GM12878 (cell line): Measurements from ENCODE around the gene ALX4. TPM values are rescaled to one million over a fixed set of nuclear protein-coding genes. Genes with fewer than 3 reads are reported as not detected.

ENCODE experiments used
- ATAC-seq: fragments of 200-7000 bp; cut with Tn5 transposase; 3 replicates; pipeline ENCODE4 v1.9.1; 2020; ENCODE audit warnings: mild to moderate bottlenecking, moderate library complexity
- BruUV-seq: library from RNA; stranded (reverse); fragments of 400-500 nt; replicated peaks from 2 replicates; lab custom pipeline; 2021; lab: Mats Ljungman, UMichigan
- CTCF ChIA-PET: fragments of 300-600 bp; sonication (Branson Sonifier 250); formaldehyde crosslinking; extraction: SDS; loops from one replicate; lab custom pipeline; 2021; ENCODE audit warnings: inconsistent platforms; lab: Yijun Ruan, JAX
- POLR2A ChIA-PET: fragments of 350-600 bp; formaldehyde crosslinking; extraction: SDS; loops from one replicate; lab custom pipeline; 2021; ENCODE audit warnings: inconsistent platforms; lab: Charles Lee
- RAD21 ChIA-PET: fragments of 300-600 bp; sonication (Branson Sonifier 250); formaldehyde crosslinking; loops from one replicate; lab custom pipeline; 2023; ENCODE audit warnings: antibody characterized with exemption; ENCODE audit not compliant: unreplicated experiment; lab: Charles Lee
- SMC1A ChIA-PET: fragments of 300-600 bp; sonication (Branson Sonifier 250); formaldehyde crosslinking; loops from one replicate; lab custom pipeline; 2023; ENCODE audit not compliant: unreplicated experiment, uncharacterized antibody; lab: Charles Lee
- DNase-seq: peaks from one replicate; pipeline ENCODE4 v3.0.0-alpha.2; 2011; ENCODE audit warnings: low read depth, low spot score
- FAIRE-seq: peaks from 3 replicates; lab custom pipeline; 2011; peaks lifted over from hg19 to GRCh38; lab: Jason Lieb, UNC
- H2AFZ ChIP-seq: 2 replicates; pipeline ENCODE4 v1.6.0; 2011; ENCODE audit warnings: low read depth, low read length, control low read depth; ENCODE audit not compliant: control insufficient read depth
- H3K27ac ChIP-seq: 2 replicates; pipeline ENCODE4 v1.5.1; 2011; ENCODE audit warnings: control low read depth; ENCODE audit not compliant: control insufficient read depth, insufficient read depth
- H3K27me3 ChIP-seq, 2 experiments: replicated peaks in 1 of 2; 2 replicates each; pipeline versions ENCODE4 v1.6.0 to v1.6.1; 2011; ENCODE audit warnings: low read length in 1 of 2; ENCODE audit not compliant: control insufficient read depth in 2 of 2, insufficient read depth in 2 of 2
- H3K36me3 ChIP-seq, 2 experiments: 2 replicates each; pipeline ENCODE4 v1.5.1; 2011; ENCODE audit warnings: low read length in 1 of 2; ENCODE audit not compliant: control insufficient read depth in 2 of 2, insufficient read depth in 2 of 2
- H3K4me1 ChIP-seq: 2 replicates; pipeline ENCODE4 v1.6.1; 2011; ENCODE audit warnings: mild to moderate bottlenecking, low read length, moderate library complexity, mixed read lengths; ENCODE audit not compliant: control insufficient read depth, insufficient read depth
- H3K4me2 ChIP-seq: 2 replicates; pipeline ENCODE4 v1.6.0; 2011; ENCODE audit warnings: control low read depth; ENCODE audit not compliant: control insufficient read depth, insufficient read depth
- H3K4me3 ChIP-seq: fragments of 200-600 bp; sonication (generic); 2 replicates; pipeline ENCODE4 v1.5.1; 2016
- H3K79me2 ChIP-seq: 2 replicates; pipeline ENCODE4 v1.6.0; 2011; ENCODE audit warnings: low read length; ENCODE audit not compliant: control insufficient read depth, insufficient read depth
- H3K9ac ChIP-seq: 2 replicates; pipeline ENCODE4 v1.8.0; 2011; ENCODE audit warnings: low read length, control low read depth, mixed read lengths; ENCODE audit not compliant: control insufficient read depth, insufficient read depth
- H3K9me3 ChIP-seq: replicated peaks from 3 replicates; pipeline ENCODE4 v1.5.1; 2011; ENCODE audit warnings: mild to moderate bottlenecking, low read length; ENCODE audit not compliant: control insufficient read depth, insufficient read depth
- H4K20me1 ChIP-seq: 2 replicates; pipeline ENCODE4 v1.6.0; 2011; ENCODE audit not compliant: control insufficient read depth, insufficient read depth
- ATF2 ChIP-seq: IDR thresholded peaks from 2 replicates; pipeline ENCODE4 v1.6.1; 2012; ENCODE audit warnings: low read length, inconsistent platforms
- ATF7 ChIP-seq: fragments of 450-650 bp; IDR thresholded peaks from 2 replicates; pipeline ENCODE4 v1.6.1; 2016; ENCODE audit warnings: low read depth, mild to moderate bottlenecking
- BCL3 ChIP-seq: IDR thresholded peaks from 2 replicates; pipeline ENCODE4 v1.6.1; 2011; ENCODE audit warnings: borderline replicate concordance, low read depth, mild to moderate bottlenecking, moderate library complexity, low read length; ENCODE audit not compliant: insufficient read depth, poor library complexity, severe bottlenecking
- IKZF1 ChIP-seq: fragments of 450-650 bp; conservative IDR thresholded peaks from 2 replicates; pipeline ENCODE4 v1.6.1; 2017; ENCODE audit warnings: antibody characterized with exemption, mild to moderate bottlenecking
- IRF3 ChIP-seq: fragments of 450-650 bp; IDR thresholded peaks from 2 replicates; pipeline ENCODE4 v1.6.1; 2014; ENCODE audit warnings: mild to moderate bottlenecking
- NFYB ChIP-seq: IDR thresholded peaks from 2 replicates; pipeline ENCODE4 v1.6.1; 2011; ENCODE audit warnings: low read depth, mild to moderate bottlenecking, low read length, improper control_type of control experiment, moderate library complexity; ENCODE audit not compliant: insufficient read depth
- POLR2AphosphoS2 ChIP-seq: IDR thresholded peaks from 2 replicates; pipeline ENCODE4 v1.6.1; 2011; ENCODE audit warnings: low read depth, mild to moderate bottlenecking, low read length, improper control_type of control experiment, moderate library complexity
- RAD51 ChIP-seq: fragments of 450-650 bp; IDR thresholded peaks from 2 replicates; pipeline ENCODE4 v1.6.1; 2016; ENCODE audit warnings: moderate library complexity, mild to moderate bottlenecking, inconsistent platforms
- STAT1 ChIP-seq: fragments of 450-650 bp; conservative IDR thresholded peaks from 2 replicates; pipeline ENCODE4 v1.6.1; 2014; ENCODE audit warnings: antibody characterized with exemption, mild to moderate bottlenecking
- TAF1 ChIP-seq: IDR thresholded peaks from 2 replicates; pipeline ENCODE4 v1.6.1; 2011; ENCODE audit warnings: mild to moderate bottlenecking, low read depth, low read length, borderline replicate concordance
- ZBTB4 ChIP-seq: fragments of 450-650 bp; formaldehyde crosslinking; IDR thresholded peaks from 2 replicates; pipeline ENCODE4 v1.4.0; 2022; ENCODE audit warnings: mild to moderate bottlenecking, moderate library complexity
- ZNF274 ChIP-seq: IDR thresholded peaks from one replicate; pipeline ENCODE4 v1.8.0; 2011; ENCODE audit not compliant: insufficient read length, insufficient read depth
- ZSCAN29 ChIP-seq: fragments of 450-650 bp; IDR thresholded peaks from 2 replicates; pipeline ENCODE4 v1.6.1; 2017; ENCODE audit warnings: mild to moderate bottlenecking, moderate library complexity
- WGBS: methylation state at CpG from one replicate; pipeline ENCODE4 v1.1.6; 2016; ENCODE audit warnings: low lambda C conversion rate; ENCODE audit not compliant: insufficient replicate concordance, insufficient coverage; ENCODE audit errors: missing lambda C conversion rate; 5-methylcytosine and 5-hydroxymethylcytosine counted together
- in situ Hi-C: fragments of 300-500 bp; cut with MboI; formaldehyde crosslinking; loops from 9 replicates; pipeline ENCODE4 v1.14.3; 2018; ENCODE audit warnings: mixed read lengths
- intact Hi-C: fragments of 100-400 bp; cut with micrococcal nuclease; formaldehyde crosslinking; loops from one replicate; pipeline ENCODE4 v1.14.2; 2022; ENCODE audit not compliant: unreplicated experiment
- polyA plus RNA-seq, 11 experiments: library from polyadenylated mRNA; depleted of rRNA in 4 of 11; unstranded in 6 of 11; stranded (reverse) in 5 of 11; fragments of >200 nt; fragmentation: Nextera tagmentation in 4 of 11; fragmentation: Illumina TruSeq in 1 of 11; extraction: Ambion mirVana in 4 of 11; extraction: Trizol in 1 of 11; gene quantifications; 1 replicate in 1 of 11; 2 replicates in 10 of 11; pipeline versions ENCODE4 v1.2.1 to v1.2.3, GENCODE V29; 2011 to 2016; ENCODE audit warnings: inconsistent platforms in 2 of 11, missing spikeins in 2 of 11, low read depth in 1 of 11
- total RNA-seq, 4 experiments: library from RNA; depleted of rRNA in 3 of 4; stranded (reverse); fragments of >200 nt in 3 of 4; fragmentation: Illumina TruSeq in 1 of 4; extraction: Trizol in 1 of 4; gene quantifications; 2 replicates each; pipeline versions ENCODE4 v1.2.1 to v1.2.3, GENCODE V29; 2013 to 2021

Gene ALX4
- total and polyA plus RNA-seq, 10 of the 15 experiments (the other 5 are each of a cell fraction or from before 2014, with no cell fraction given): not detected

- H3K4me1 ChIP-seq: no peaks in the 10 kb centered on the region
- no peaks in the 10 kb centered on the region for H3K79me2 ChIP-seq
- FAIRE-seq (no peak), DNase-seq (no peak), ATAC-seq (no peak)
- ChIA-PET CTCF (interaction anchor here (0.9 to 1.5 kb wide), 4 partner anchors 10 to 174 kb away, joined by 3 to 4 read pairs (median 4); no protein-coding TSS in a partner anchor), SMC1A (interaction anchor here (0.5 to 1.3 kb wide), 3 partner anchors 20 to 405 kb away, joined by 3 to 4 read pairs (median 4); no protein-coding TSS in a partner anchor), RAD21 (no interaction called here), POLR2A (no interaction called here)
- no peak overlapping the region for H3K27ac ChIP-seq
- intact Hi-C loops: no loop called here
- H3K9me3 ChIP-seq: no peaks in the 10 kb centered on the region
- H3K9ac ChIP-seq: no peak overlapping the region
- H3K36me3 ChIP-seq: no peaks in the 10 kb centered on the region
- H3K27me3 ChIP-seq: no peaks in the 10 kb centered on the region; a peak in 2 of 4 replicates
- H2AFZ ChIP-seq: no peak overlapping the region
- WGBS: 32% methylated on average over 8 of the region's 8 CpGs
- no TSS peak for BruUV-seq
- in situ Hi-C loops: no loop called here
- no peak overlapping the region for H3K4me2 ChIP-seq
- H3K4me3 ChIP-seq: no peak overlapping the region
- no peaks in the 10 kb centered on the region for H4K20me1 ChIP-seq
- no peak for TF ChIP-seq IKZF1
- no peak for TF ChIP-seq STAT1
- no peak for TF ChIP-seq ZNF274
- TF ChIP-seq BCL3: no peak
- TF ChIP-seq ZBTB4: no peak
- no peak for TF ChIP-seq NFYB
- TF ChIP-seq ATF7: no peak
- no peak for TF ChIP-seq ATF2
- TF ChIP-seq TAF1: no peak
- no peak for TF ChIP-seq POLR2AphosphoS2
- no peak for TF ChIP-seq ZSCAN29
- no peak for TF ChIP-seq RAD51
- no peak for TF ChIP-seq IRF3
These were observed 42.0 kb downstream of the ALX4 start for GRCh38 chr11:44267750-44268613.
